Bronchial epithelial cell (primary cell): ENCODE measurements around the gene CFAP45. TPM values are rescaled to one million over a fixed set of nuclear protein-coding genes. Genes with fewer than 3 reads are reported as not detected.

Source experiments
- DNase-seq: peaks from one replicate; pipeline ENCODE4 v3.0.0-alpha.2; 2010; ENCODE audit warnings: low read depth
- FAIRE-seq: peaks from 2 replicates; lab custom pipeline; 2011; peaks lifted over from hg19 to GRCh38; lab: Jason Lieb, UNC
- H3K27me3 ChIP-seq: 2 replicates; pipeline ENCODE4 v1.5.1; 2011; ENCODE audit warnings: low read length; ENCODE audit not compliant: control insufficient read depth, insufficient read depth
- H3K36me3 ChIP-seq: 2 replicates; pipeline ENCODE4 v1.5.1; 2011; ENCODE audit warnings: low read length; ENCODE audit not compliant: control insufficient read depth, insufficient read depth
- H3K4me3 ChIP-seq: 2 replicates; pipeline ENCODE4 v1.5.1; 2011; ENCODE audit warnings: mild to moderate bottlenecking, low read depth, low read length, control low read depth
- CTCF ChIP-seq: IDR thresholded peaks from 2 replicates; pipeline ENCODE4 v1.5.1; 2011; ENCODE audit warnings: mild to moderate bottlenecking, moderate library complexity, low read length, control low read depth, inconsistent platforms; ENCODE audit not compliant: insufficient read depth, severe bottlenecking
- total RNA-seq: library from RNA; depleted of rRNA; stranded (reverse); fragments of >200 nt; gene quantifications from 2 replicates; pipeline ENCODE4 v1.2.1, GENCODE V29; 2014

Gene CFAP45
- total RNA-seq, 1 donor from 2014 or later, result 0.53 TPM

- TF ChIP-seq CTCF, result no peak
- Histone ChIP-seq H3K36me3 (no peaks in the 10 kb centered on the region), H3K4me3 (no peak overlapping the region), H3K27me3 (no peaks in the 10 kb centered on the region)
- no peak for FAIRE-seq
- DNase-seq, result no peak
Measured at GRCh38 chr1:159860456-159860855, 39.5 kb downstream of the CFAP45 start.

GRCh38 chr1:159859767-159860322 is 40.1 kb downstream of the CFAP45 start:
- DNase-seq (no peak), FAIRE-seq (no peak)
- Histone ChIP-seq H3K27me3 (no peaks in the 10 kb centered on the region), H3K4me3 (no peak overlapping the region), H3K36me3 (no peaks in the 10 kb centered on the region)
- TF ChIP-seq CTCF, result no peak

GRCh38 chr1:159857889-159858288 is 42.1 kb downstream of the CFAP45 start:
- no peak for FAIRE-seq
- no peaks in the 10 kb centered on the region for H3K27me3 ChIP-seq
- no peak for DNase-seq
- TF ChIP-seq CTCF, result no peak
- no peaks in the 10 kb centered on the region for H3K36me3 ChIP-seq
- no peak overlapping the region for H3K4me3 ChIP-seq

- no peak overlapping the region for H3K4me3 ChIP-seq
- no peak for TF ChIP-seq CTCF
- no peaks in the 10 kb centered on the region for H3K36me3 ChIP-seq
- no peak for FAIRE-seq
- peak; percentile 35 for DNase-seq
- no peaks in the 10 kb centered on the region for H3K27me3 ChIP-seq
Measured at GRCh38 chr1:159856576-159856975, 43.4 kb downstream of the CFAP45 start.

GRCh38 chr1:159855709-159856108 is 44.3 kb downstream of the CFAP45 start:
- Histone ChIP-seq H3K36me3 (no peaks in the 10 kb centered on the region), H3K27me3 (no peaks in the 10 kb centered on the region), H3K4me3 (no peak overlapping the region)
- FAIRE-seq (no peak), DNase-seq (no peak)
- no peak for TF ChIP-seq CTCF

GRCh38 chr1:159854693-159855192 is 45.2 kb downstream of the CFAP45 start:
- FAIRE-seq, result no peak
- Histone ChIP-seq H3K27me3 (no peaks in the 10 kb centered on the region), H3K36me3 (no peaks in the 10 kb centered on the region), H3K4me3 (peak overlapping the region; percentile 56)
- TF ChIP-seq CTCF, result no peak
- peak; percentile 50 for DNase-seq
